SH-SY5Y (cell line): ENCODE data around the gene WIF1.

Experiments used
- GATA2 ChIP-seq: IDR thresholded peaks from 2 replicates; pipeline ENCODE4 v1.6.1; 2011; ENCODE audit warnings: mild to moderate bottlenecking, low read depth, low read length
- GATA3 ChIP-seq: IDR thresholded peaks from 2 replicates; pipeline ENCODE4 v1.6.1; 2011; ENCODE audit warnings: low read depth, mild to moderate bottlenecking, low read length, moderate library complexity

GRCh38 chr12:65019696-65020234, 101.3 kb downstream of the WIF1 start:
- TF ChIP-seq GATA3 (no peak), GATA2 (no peak)
